ENCODE measurements around the gene RHAG.

DNA sequence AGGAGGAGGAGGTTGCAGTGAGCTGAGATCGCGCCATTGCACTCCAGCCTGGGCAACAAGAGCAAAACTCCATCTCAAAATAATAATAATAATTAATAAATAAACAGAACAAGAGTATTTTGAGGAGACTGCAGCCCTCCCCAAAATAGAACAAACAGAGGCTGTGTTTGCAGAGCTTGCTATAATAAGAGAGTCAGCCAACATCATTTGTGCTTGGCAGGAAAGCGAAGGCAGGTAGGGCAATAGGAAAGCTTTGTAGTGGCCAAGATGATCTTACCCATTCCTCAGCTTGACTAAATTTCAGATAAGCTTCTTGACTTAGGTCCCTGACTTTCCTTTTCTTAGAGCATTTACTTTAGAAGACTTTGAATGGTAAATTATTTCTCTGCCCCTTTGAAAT lies 79.5 kb downstream of the RHAG start:
- no peak for TF ChIP-seq POLR2A (IDR thresholded peaks at IDR 0.05)
- TF ChIP-seq, protein P1, sequence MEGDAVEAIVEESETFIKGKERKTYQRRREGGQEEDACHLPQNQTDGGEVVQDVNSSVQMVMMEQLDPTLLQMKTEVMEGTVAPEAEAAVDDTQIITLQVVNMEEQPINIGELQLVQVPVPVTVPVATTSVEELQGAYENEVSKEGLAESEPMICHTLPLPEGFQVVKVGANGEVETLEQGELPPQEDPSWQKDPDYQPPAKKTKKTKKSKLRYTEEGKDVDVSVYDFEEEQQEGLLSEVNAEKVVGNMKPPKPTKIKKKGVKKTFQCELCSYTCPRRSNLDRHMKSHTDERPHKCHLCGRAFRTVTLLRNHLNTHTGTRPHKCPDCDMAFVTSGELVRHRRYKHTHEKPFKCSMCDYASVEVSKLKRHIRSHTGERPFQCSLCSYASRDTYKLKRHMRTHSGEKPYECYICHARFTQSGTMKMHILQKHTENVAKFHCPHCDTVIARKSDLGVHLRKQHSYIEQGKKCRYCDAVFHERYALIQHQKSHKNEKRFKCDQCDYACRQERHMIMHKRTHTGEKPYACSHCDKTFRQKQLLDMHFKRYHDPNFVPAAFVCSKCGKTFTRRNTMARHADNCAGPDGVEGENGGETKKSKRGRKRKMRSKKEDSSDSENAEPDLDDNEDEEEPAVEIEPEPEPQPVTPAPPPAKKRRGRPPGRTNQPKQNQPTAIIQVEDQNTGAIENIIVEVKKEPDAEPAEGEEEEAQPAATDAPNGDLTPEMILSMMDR (IDR thresholded peaks at IDR 0.05) = no peak
